Keratinocyte (primary cell): ENCODE measurements around the gene MEOX1. TPM values are rescaled to one million over a fixed set of nuclear protein-coding genes. Genes with fewer than 3 reads are reported as not detected.

Source experiments
- DNase-seq: peaks from one replicate; pipeline ENCODE4 v3.0.0-alpha.2; 2011; ENCODE audit warnings: low read depth, missing footprints, low spot score
- FAIRE-seq: peaks from 2 replicates; lab custom pipeline; 2011; peaks lifted over from hg19 to GRCh38; lab: Jason Lieb, UNC
- H2AFZ ChIP-seq: 2 replicates; pipeline ENCODE4 v1.6.0; 2012; ENCODE audit warnings: low read length, control low read depth, inconsistent platforms; ENCODE audit not compliant: control insufficient read depth
- H3K27ac ChIP-seq: 2 replicates; pipeline ENCODE4 v1.5.1; 2011; ENCODE audit warnings: low read length; ENCODE audit not compliant: control insufficient read depth, insufficient read depth
- H3K27me3 ChIP-seq: 3 replicates; pipeline ENCODE4 v1.6.0; 2011; ENCODE audit warnings: low read length; ENCODE audit not compliant: control insufficient read depth, insufficient read depth; ENCODE audit errors: extremely low read depth
- H3K36me3 ChIP-seq, 2 experiments: 2 replicates in 1 of 2; 3 replicates in 1 of 2; pipeline ENCODE4 v1.5.1; 2011; ENCODE audit warnings: low read length in 2 of 2, mild to moderate bottlenecking in 1 of 2; ENCODE audit not compliant: control insufficient read depth in 2 of 2, insufficient read depth in 2 of 2; ENCODE audit errors: extremely low read depth in 1 of 2
- H3K4me1 ChIP-seq: 3 replicates; pipeline ENCODE4 v1.5.1; 2011; ENCODE audit warnings: low read length; ENCODE audit not compliant: control insufficient read depth, insufficient read depth; ENCODE audit errors: extremely low read depth
- H3K4me2 ChIP-seq: 3 replicates; pipeline ENCODE4 v1.6.0; 2011; ENCODE audit warnings: low read depth, low read length; ENCODE audit not compliant: control insufficient read depth, insufficient read depth; ENCODE audit errors: extremely low read depth
- H3K4me3 ChIP-seq, 3 experiments: fragments of 200-600 bp in 1 of 3; sonication (generic) in 1 of 3; 2 replicates in 2 of 3; 3 replicates in 1 of 3; pipeline ENCODE4 v1.5.1; 2011 to 2016; ENCODE audit warnings: low read length in 3 of 3, mild to moderate bottlenecking in 3 of 3, control low read depth in 2 of 3, inconsistent platforms in 1 of 3, low read depth in 1 of 3, mixed read lengths in 1 of 3, mixed run types in 1 of 3, moderate library complexity in 1 of 3; ENCODE audit not compliant: control insufficient read depth in 2 of 3, insufficient read depth in 2 of 3; ENCODE audit errors: extremely low read depth in 1 of 3
- H3K79me2 ChIP-seq: 2 replicates; pipeline ENCODE4 v1.6.0; 2012; ENCODE audit warnings: low read length; ENCODE audit not compliant: control insufficient read depth, insufficient read depth
- H3K9ac ChIP-seq: 3 replicates; pipeline ENCODE4 v1.6.0; 2011; ENCODE audit warnings: low read length; ENCODE audit not compliant: control insufficient read depth, insufficient read depth; ENCODE audit errors: extremely low read depth
- H3K9me1 ChIP-seq: 3 replicates; pipeline ENCODE4 v1.6.0; 2011; ENCODE audit warnings: low read length; ENCODE audit not compliant: control insufficient read depth, insufficient read depth; ENCODE audit errors: extremely low read depth
- H3K9me3 ChIP-seq: 2 replicates; pipeline ENCODE4 v1.5.1; 2012; ENCODE audit warnings: low read depth, low read length; ENCODE audit not compliant: control insufficient read depth
- H4K20me1 ChIP-seq: 3 replicates; pipeline ENCODE4 v1.6.0; 2011; ENCODE audit warnings: low read length; ENCODE audit not compliant: control insufficient read depth, insufficient read depth; ENCODE audit errors: extremely low read depth
- EZH2 ChIP-seq: IDR thresholded peaks from one replicate; pipeline ENCODE4 v1.6.1; 2012; ENCODE audit warnings: inconsistent platforms, mild to moderate bottlenecking, low read length, moderate library complexity
- dilution Hi-C: fragments of 300-500 bp; cut with MboI; formaldehyde crosslinking; loops from one replicate; pipeline ENCODE4 v1.7.0; 2020; ENCODE audit warnings: low sequenced_read_pairs; ENCODE audit not compliant: extremely low pct_ligation_motif_present
- polyA minus RNA-seq, 3 experiments: library from RNA; depleted of rRNA, polyadenylated mRNA; stranded (reverse); fragments of >200 nt; gene quantifications; 1 replicate in 1 of 3; 2 replicates in 1 of 3; 3 replicates in 1 of 3; pipeline ENCODE4 v1.2.3, GENCODE V29; 2011
- polyA plus RNA-seq, 5 experiments: library from polyadenylated mRNA; depleted of rRNA in 3 of 5; stranded (reverse) in 3 of 5; stranded (forward) in 1 of 5; unstranded in 1 of 5; fragments of >200 nt; gene quantifications; 1 replicate in 1 of 5; 2 replicates in 3 of 5; 3 replicates in 1 of 5; pipeline versions ENCODE4 v1.2.1 to v1.2.3, GENCODE V29; 2011 to 2012; ENCODE audit warnings: missing spikeins in 2 of 5, low read depth in 1 of 5, low replicate concordance in 1 of 5
- TF ChIP-seq, protein P1 (sequence below), 3 experiments: IDR thresholded peaks in 1 of 3; conservative IDR thresholded peaks in 1 of 3; optimal IDR thresholded peaks in 1 of 3; 2 replicates in 2 of 3; 3 replicates in 1 of 3; pipeline versions ENCODE3 to v1.5.1; 2011; ENCODE audit warnings: low read length in 3 of 3, mild to moderate bottlenecking in 3 of 3, moderate library complexity in 2 of 3, control low read depth in 1 of 3, inconsistent platforms in 1 of 3; ENCODE audit not compliant: insufficient read depth in 2 of 3; ENCODE audit errors: extremely low read depth in 1 of 3

The MEOX1 gene
- 0.05 to 0.10 TPM (median 0.08 TPM) in 3 replicates for polyA plus RNA-seq
- polyA plus RNA-seq (2011; ENCODE audit: low read depth): 0.31 TPM
- polyA plus RNA-seq (2011; cell fraction: cytosol; rRNA removed): 0.02 and 0.04 TPM in 2 replicates
- polyA plus RNA-seq (2011; cell fraction: nucleus; rRNA removed): 0.04 and 0.09 TPM in 2 replicates
- polyA plus RNA-seq (2012; ENCODE audit: low replicate concordance): 0.11 and 0.28 TPM in 2 replicates
- polyA minus RNA-seq: not detected in 3 replicates
- not detected for polyA minus RNA-seq (2011; cell fraction: cytosol; rRNA and poly(A)+ RNA removed)
- polyA minus RNA-seq (2011; cell fraction: nucleus; rRNA and poly(A)+ RNA removed): not detected in 2 replicates

- H2AFZ ChIP-seq: peak within 1 kb of the TSS; percentile 23
- no peaks in the 10 kb centered on the region for H3K9me3 ChIP-seq
- no peak within 1 kb of the TSS for H3K27ac ChIP-seq
- H3K79me2 ChIP-seq: no peaks in the 10 kb centered on the region
- H3K9me1 ChIP-seq: no peaks in the 10 kb centered on the region
- TF ChIP-seq EZH2: no peak
- TF ChIP-seq, protein P1, sequence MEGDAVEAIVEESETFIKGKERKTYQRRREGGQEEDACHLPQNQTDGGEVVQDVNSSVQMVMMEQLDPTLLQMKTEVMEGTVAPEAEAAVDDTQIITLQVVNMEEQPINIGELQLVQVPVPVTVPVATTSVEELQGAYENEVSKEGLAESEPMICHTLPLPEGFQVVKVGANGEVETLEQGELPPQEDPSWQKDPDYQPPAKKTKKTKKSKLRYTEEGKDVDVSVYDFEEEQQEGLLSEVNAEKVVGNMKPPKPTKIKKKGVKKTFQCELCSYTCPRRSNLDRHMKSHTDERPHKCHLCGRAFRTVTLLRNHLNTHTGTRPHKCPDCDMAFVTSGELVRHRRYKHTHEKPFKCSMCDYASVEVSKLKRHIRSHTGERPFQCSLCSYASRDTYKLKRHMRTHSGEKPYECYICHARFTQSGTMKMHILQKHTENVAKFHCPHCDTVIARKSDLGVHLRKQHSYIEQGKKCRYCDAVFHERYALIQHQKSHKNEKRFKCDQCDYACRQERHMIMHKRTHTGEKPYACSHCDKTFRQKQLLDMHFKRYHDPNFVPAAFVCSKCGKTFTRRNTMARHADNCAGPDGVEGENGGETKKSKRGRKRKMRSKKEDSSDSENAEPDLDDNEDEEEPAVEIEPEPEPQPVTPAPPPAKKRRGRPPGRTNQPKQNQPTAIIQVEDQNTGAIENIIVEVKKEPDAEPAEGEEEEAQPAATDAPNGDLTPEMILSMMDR (optimal IDR thresholded peaks at IDR 0.05 in 1 of 3, IDR thresholded peaks at IDR 0.05 in 1 of 3, conservative IDR thresholded peaks at IDR 0.05 in 1 of 3; ENCODE audit: extremely low read depth in 1 of 3, insufficient read depth in 2 of 3, low read length in 3 of 3): no peak
- no peaks in the 10 kb centered on the region for H3K36me3 ChIP-seq
- DNase-seq (no peak), FAIRE-seq (peak; percentile 70)
- dilution Hi-C loops: no loop called here
- H3K27me3 ChIP-seq: no peaks in the 10 kb centered on the region
- H3K4me2 ChIP-seq: peak within 1 kb of the TSS; percentile 9
- no peaks in the 10 kb centered on the region for H4K20me1 ChIP-seq
- no peak within 1 kb of the TSS for H3K9ac ChIP-seq
- no peak within 1 kb of the TSS for H3K4me3 ChIP-seq
- peaks cover 17% of the 10 kb centered on the region for H3K4me1 ChIP-seq
These were observed at the start of gene MEOX1 for GRCh38 chr17:43661699-43662412. TSS of gene MEOX1 (minus strand) at chr17:43661922. CDS start at chr17:43661534, 388 bp downstream.

DNA sequence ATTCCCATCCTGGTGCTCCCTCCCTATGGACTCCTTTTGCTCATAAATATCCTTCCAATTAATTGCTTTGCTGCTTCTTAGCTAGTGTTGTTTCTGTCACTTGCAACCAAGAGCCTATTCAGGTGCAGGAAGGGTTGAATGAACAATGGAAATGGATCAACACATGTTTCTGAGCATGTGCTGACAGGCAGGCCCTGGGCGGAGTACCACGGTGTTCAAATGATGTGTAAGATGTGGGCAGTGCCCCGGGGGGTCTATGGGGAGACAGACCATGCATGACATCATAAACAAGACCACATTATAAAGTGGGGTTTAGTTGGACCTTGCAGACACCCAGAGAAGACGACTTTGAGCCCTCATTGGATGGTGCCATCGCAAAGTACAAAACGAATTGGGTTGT is 48.4 kb upstream of the MEOX1 start:
- FAIRE-seq: peak; percentile 56
- TF ChIP-seq, protein P1 (optimal IDR thresholded peaks at IDR 0.05 in 1 of 3, IDR thresholded peaks at IDR 0.05 in 1 of 3, conservative IDR thresholded peaks at IDR 0.05 in 1 of 3; ENCODE audit: extremely low read depth in 1 of 3, insufficient read depth in 2 of 3, low read length in 3 of 3): no peak
- TF ChIP-seq EZH2: no peak

More for the DNA sequence above, 48.4 kb upstream of the MEOX1 start:
- dilution Hi-C loops: no loop called here
- Histone ChIP-seq H3K36me3 (no peaks in the 10 kb centered on the region), H3K79me2 (no peaks in the 10 kb centered on the region), H3K9me1 (no peaks in the 10 kb centered on the region), H3K4me3 (no peak overlapping the region), H3K9me3 (no peaks in the 10 kb centered on the region), H4K20me1 (no peaks in the 10 kb centered on the region), H3K4me2 (no peak overlapping the region), H3K27me3 (no peaks in the 10 kb centered on the region), H2AFZ (no peak overlapping the region), H3K4me1 (peaks cover 29% of the 10 kb centered on the region), H3K27ac (no peak overlapping the region), H3K9ac (no peak overlapping the region)
- DNase-seq: peak; percentile 89
